ENCODE data around the gene COBLL1.

DNA sequence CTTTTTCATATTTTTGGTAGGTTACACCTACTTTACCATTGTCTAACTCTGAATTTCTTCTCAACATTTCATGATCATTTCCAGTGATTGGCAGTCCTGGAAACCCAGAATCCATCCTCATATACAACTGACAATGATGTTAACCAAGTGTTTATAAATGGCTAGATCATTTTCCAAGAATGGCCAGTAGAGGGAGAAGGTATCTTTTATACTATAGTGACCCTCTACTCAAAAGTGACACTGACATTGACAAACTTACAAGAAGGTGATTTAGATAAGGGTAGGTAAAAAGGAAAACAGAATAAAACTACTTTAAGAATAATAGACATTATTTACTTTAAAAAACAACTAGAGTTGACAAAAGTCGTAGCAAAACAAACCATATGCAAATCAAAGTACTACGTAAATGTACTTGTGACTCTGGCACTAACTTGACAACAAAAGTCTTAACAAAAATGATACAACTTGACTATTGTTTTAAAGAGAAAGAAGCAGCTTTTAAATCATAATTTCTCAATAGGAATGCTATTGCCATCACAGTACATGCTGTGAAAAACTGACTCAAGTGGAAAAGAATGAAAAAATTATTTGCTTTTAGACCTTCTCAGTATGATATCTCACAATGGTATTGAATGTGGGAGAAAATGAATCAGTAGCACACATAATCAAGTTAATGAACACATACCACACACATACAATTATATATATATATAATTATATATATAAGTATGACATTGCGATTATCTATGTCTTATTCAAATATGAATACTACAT is 143.7 kb downstream of the COBLL1 start:
- TF ChIP-seq, protein P1, sequence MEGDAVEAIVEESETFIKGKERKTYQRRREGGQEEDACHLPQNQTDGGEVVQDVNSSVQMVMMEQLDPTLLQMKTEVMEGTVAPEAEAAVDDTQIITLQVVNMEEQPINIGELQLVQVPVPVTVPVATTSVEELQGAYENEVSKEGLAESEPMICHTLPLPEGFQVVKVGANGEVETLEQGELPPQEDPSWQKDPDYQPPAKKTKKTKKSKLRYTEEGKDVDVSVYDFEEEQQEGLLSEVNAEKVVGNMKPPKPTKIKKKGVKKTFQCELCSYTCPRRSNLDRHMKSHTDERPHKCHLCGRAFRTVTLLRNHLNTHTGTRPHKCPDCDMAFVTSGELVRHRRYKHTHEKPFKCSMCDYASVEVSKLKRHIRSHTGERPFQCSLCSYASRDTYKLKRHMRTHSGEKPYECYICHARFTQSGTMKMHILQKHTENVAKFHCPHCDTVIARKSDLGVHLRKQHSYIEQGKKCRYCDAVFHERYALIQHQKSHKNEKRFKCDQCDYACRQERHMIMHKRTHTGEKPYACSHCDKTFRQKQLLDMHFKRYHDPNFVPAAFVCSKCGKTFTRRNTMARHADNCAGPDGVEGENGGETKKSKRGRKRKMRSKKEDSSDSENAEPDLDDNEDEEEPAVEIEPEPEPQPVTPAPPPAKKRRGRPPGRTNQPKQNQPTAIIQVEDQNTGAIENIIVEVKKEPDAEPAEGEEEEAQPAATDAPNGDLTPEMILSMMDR (IDR thresholded peaks at IDR 0.05): peak; percentile 33 to 67 (median 50)
- no peak for TF ChIP-seq POLR2A (IDR thresholded peaks at IDR 0.05)

All from heart left ventricle (tissue), 13 donors.